ENCODE results near the gene KCTD6.

DNA sequence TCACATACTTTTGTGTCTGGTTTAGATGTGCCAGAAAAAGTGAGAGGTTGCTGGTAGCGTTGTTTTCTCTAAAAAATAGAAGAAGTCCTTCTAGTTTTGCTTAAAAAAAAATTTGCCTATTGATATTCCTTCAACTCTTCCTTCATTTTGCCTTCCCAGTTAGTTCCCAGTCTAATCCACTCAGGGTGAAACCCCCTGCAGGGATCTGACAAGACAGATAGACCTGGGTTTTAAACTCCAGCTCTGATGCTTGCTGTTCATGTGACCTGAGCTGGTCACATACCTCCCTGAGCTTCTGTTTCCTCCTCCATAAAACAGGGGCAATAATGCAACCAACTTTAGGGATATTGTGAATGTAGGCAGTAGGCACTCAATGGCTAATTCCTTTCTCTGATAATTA, 18.6 kb upstream of the KCTD6 start:
- TF ChIP-seq CTCF (IDR thresholded peaks at IDR 0.05) (no peak), ZFX (IDR thresholded peaks at IDR 0.05; ENCODE audit: borderline replicate concordance) (no peak)

Data from 22Rv1 (cell line).